Erythroblast (primary cell): ENCODE measurements around the gene SLC49A4.

ENCODE experiments used
- DNase-seq, 2 experiments: peaks; one replicate each; lab custom pipeline; 2025; lab: John Stamatoyannopoulos, UW
- GATA1 ChIP-seq: IDR thresholded peaks from 2 replicates; pipeline ENCODE4 v1.6.1; 2011; ENCODE audit warnings: low read depth, mild to moderate bottlenecking, control low read depth, low read length, moderate library complexity
- POLR2A ChIP-seq: IDR thresholded peaks from 2 replicates; pipeline ENCODE4 v1.6.1; 2011; ENCODE audit warnings: mild to moderate bottlenecking, low read length

Gene SLC49A4

GRCh38 chr3:122800031-122800430 is 5.2 kb downstream of the SLC49A4 start:
- no peak for TF ChIP-seq POLR2A
- TF ChIP-seq GATA1: no peak
- DNase-seq: no peak

GRCh38 chr3:122800706-122801237 is 5.9 kb downstream of the SLC49A4 start:
- no peak for DNase-seq
- no peak for TF ChIP-seq POLR2A
- no peak for TF ChIP-seq GATA1

GRCh38 chr3:122802323-122802722 is 7.5 kb downstream of the SLC49A4 start:
- TF ChIP-seq POLR2A: no peak
- no peak for DNase-seq

- TF ChIP-seq POLR2A: no peak
- no peak for TF ChIP-seq GATA1
- DNase-seq: no peak
Measured at GRCh38 chr3:122803977-122804376, 9.1 kb downstream of the SLC49A4 start.

GRCh38 chr3:122810734-122811133 is 15.9 kb downstream of the SLC49A4 start:
- TF ChIP-seq POLR2A: no peak
- no peak for DNase-seq

- DNase-seq: no peak
Measured at GRCh38 chr3:122816587-122816986, 21.7 kb downstream of the SLC49A4 start.

GRCh38 chr3:122824465-122825381 is 29.9 kb downstream of the SLC49A4 start:
- no peak for TF ChIP-seq GATA1
- TF ChIP-seq POLR2A: no peak
- DNase-seq: no peak

More at GRCh38 chr3:122816587-122816986, 21.7 kb downstream of the SLC49A4 start:
- TF ChIP-seq POLR2A (no peak), GATA1 (no peak)

GRCh38 chr3:122825460-122825859 is 30.6 kb downstream of the SLC49A4 start:
- DNase-seq: no peak
- no peak for TF ChIP-seq GATA1
- no peak for TF ChIP-seq POLR2A

GRCh38 chr3:122826278-122826677 is 31.4 kb downstream of the SLC49A4 start:
- DNase-seq: no peak
- TF ChIP-seq GATA1 (no peak), POLR2A (no peak)

GRCh38 chr3:122828281-122828680 is 33.4 kb downstream of the SLC49A4 start:
- no peak for DNase-seq
- TF ChIP-seq GATA1 (no peak), POLR2A (no peak)

- no peak for DNase-seq
- TF ChIP-seq GATA1 (no peak), POLR2A (no peak)
Measured at GRCh38 chr3:122835590-122835989, 40.7 kb downstream of the SLC49A4 start.

- TF ChIP-seq GATA1: no peak
- no peak for TF ChIP-seq POLR2A
- no peak for DNase-seq
Measured at GRCh38 chr3:122843604-122844003, 48.7 kb downstream of the SLC49A4 start.

- no peak for DNase-seq
- no peak for TF ChIP-seq POLR2A
- TF ChIP-seq GATA1: no peak
Measured at GRCh38 chr3:122857019-122857418, 62.1 kb downstream of the SLC49A4 start.

- TF ChIP-seq POLR2A (no peak), GATA1 (no peak)
- DNase-seq: peak in 1 of 2 experiments; percentile 18
Measured at GRCh38 chr3:122858373-122858772, 63.5 kb downstream of the SLC49A4 start.
